ENCODE measurements around the gene RAB8B.

RAB8B gene

DNA sequence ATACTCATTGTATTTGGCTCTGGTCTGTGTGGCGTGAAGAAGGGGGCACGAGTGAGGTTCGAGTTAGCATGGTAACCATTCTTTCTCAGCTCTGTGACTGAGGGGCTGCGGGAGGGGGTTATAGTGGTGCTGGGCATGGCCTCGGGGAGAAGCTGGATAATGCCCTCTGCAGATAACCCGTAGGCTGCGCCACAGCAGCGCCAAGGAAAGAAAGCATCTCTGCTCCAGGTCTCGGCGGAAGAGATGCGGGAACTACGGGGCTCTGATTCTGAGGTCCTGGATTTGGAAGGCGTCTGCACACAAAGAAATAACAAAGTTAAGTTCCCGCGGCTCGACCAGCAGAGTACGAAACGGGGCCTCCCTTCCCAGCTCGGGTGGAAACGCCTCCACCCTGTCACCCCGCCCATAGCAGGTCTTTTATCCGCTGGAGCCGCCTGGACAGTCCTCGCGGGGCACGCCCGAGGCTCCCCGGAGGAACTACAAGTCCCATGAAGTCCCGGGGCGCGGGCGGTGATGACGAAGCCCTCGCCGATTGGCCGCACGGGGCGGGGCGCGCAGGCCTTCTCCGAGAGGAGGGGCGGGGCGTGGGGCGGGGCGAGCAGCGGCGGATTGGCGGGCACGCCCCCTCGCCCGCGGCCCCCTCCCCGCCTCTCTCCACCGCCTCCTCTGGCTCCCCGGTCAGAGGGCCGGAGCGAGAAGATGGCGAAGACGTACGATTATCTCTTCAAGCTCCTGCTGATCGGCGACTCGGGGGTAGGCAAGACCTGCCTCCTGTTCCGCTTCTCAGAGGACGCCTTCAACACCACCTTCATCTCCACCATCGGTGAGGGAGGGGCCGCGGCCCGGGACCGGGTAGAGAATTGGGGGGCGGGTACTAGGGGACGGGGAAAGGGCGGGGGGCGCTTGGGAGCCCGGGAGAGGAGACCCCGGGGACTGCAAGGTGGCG, at the start of gene RAB8B:
Gene RAB8B (plus strand): TSS at position 681 of the 946 bp plus-strand sequence. CDS start 19 bp downstream, at position 700.
- peak; percentile 97 for DNase-seq

DNA sequence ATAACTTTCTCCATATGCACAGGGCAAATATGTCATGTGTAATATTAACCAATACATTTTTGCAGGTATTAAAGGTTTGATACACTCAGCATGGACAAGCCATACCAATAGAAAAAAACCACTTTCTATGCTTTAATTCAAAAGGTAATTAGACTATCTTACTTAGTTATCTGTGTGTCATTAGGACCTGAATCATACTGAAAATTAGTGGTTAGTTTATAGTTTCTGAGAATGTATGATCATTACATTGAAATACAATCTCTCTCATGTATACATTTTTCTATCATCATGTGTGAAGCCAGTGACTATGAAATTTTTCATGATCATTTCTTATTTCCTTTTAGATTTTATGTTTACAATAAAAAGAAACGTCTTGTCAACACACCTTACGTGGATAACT, 48.5 kb upstream of the RAB8B start:
- DNase-seq: no peak

DNA sequence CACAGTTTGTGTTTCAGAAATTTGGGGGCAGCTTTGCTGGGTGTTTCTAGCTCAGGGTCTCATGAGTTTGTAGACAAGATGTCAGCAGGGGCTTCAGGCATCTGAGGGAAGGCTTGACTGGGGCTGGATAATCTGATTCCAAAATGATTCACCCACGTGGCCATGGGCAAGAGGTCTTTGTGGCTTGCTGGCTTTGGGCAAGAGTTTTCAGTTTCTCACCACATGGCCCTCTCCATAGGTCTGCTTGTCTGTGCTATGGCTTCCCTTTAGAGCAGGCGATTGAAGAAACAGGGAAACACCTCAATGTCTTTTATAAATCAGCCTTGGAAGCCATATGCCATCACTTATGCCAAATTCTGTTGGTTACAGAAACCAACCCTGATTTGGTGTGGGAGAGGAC, 44.0 kb upstream of the RAB8B start:
- no peak for DNase-seq

DNA sequence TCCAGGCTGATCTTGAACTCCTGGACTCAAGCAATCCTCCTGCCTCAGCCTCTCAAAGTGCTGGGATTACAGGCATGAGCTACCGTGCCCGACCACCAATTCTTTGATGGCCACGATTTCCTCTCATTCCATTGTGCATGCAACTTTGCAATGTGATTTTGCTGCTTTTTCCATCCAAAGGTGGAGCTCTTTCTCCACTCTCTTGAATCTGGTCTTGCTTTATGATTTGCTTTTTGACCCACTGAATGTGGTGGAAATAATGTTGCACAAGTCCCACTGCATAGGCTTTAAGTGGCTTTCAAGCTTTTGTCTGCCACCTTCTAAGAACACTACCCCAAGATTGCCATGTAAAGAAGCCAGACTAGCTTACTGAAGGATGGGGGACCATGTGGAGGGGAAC, 42.7 kb upstream of the RAB8B start:
- DNase-seq: no peak

DNA sequence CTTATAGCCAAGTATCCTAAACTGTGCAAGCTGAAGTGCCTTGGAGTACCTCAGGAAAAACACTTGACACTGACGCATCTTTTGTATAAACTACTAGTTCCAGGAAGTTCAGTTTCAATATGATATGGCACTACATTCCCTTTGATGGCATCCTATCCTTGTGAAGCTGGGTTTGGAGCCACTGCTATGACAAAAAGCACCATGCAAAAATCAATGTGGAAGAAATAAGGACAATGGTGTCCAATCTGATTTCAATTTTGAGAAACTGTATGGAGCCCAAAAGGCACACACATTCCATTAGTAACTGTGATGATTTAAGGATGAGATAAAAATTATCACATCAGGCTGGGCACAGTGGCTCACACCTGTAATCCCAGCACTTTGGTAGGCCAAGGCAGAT, 37.7 kb upstream of the RAB8B start:
- no peak for DNase-seq

DNA sequence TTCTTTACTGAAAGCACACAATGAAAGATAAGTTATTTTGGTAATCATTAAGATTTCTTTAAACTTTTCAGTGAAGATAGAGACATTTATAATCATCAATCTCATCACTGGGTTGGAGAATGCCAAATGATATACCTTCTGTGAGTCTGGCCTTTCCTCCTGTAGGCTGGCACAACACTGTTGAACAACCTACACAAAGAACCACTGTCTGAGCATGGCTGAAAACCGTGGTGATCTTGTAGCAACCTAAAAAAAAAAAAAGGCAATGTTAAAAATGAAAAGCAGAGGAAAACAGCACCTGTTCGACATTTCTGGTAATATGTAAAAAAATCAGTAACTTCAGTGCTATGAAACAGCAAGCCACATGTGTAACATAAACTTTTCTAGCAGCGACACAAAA, 33.9 kb upstream of the RAB8B start:
- DNase-seq: no peak

DNA sequence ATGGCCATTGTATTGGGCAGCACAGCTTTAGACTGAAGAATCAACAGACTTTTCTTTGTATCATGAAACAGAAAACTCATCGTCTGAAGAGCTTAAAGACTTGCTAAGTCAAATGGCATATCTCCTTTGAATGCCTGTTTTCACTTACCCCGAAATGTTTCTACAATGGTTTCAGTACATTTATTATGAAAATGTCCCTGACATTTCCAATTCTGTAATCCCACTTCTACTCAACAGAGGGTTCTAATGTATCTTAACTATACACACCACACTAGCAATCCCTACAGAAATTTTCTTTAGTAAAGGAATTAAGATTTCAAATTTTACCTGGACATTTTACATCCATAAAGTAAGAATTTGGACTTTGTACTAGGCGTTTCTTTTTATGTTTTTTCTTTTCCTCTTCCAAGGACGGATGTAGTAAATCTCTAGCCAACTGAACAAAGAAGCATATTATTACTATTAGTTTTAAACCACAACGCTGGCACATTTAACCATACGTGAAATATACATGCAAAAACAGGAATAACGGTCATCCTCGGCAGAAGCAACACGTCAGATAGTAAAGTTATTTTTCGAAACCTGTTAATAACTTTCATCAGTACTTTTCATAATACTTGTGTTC, 33.2 kb upstream of the RAB8B start:
- DNase-seq: no peak

DNA sequence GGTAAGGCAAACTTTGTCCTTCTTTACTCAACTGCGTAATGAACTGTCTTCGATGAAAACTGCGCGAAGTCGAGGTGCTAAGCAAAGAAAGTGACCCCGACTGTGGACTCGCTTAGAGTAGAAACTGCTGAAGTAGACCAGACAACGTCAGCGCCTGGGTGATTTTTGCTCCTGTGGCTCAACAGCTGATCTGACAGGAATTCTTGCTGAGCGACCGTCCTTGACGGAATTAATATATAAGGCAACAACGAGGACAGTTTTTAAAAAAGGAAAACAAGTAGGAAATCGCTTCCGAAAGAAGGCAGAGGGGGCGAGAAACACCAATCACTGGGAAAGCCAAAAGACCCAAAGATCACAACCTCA, 32.7 kb upstream of the RAB8B start:
- peak; percentile 8 for DNase-seq

DNA sequence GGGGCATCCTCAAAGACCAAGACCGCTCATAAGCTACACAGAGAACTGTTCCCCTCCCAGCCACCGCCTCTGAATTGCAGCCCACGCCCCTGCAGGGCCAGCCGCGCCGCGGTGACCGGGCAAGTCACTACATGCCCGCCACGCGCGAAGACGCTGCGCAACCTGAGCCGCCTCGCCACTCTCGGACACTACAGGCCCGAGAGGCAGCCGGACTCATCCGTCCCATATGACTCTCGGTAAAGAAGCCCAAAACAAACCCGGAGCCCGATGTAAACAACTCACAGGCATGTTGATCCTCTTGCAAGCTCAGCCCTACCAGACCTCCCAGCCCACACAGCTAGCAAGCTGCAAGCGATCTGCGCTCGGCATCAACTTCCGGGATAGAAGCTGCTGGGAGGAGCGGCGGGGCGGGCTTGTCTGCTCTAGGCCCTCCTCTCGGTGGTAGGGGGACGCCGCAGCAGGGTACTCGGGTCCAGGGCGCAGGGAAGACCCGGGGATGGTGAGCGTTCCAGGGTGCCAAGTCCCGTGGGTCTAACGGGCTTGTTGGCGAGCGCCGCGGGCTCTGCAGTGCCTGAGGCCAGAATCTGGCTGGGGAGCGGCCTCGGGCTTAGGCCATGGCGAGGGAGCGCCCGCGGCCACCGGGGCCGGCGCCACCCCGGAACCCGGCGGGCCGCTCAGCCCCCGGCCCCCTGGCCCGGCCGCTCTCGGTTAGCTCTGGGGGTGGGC, 32.1 kb upstream of the RAB8B start, which contains the start of gene RPS27L:
Gene RPS27L (minus strand): TSS at position 360 of the 726 bp plus-strand sequence. CDS start 72 bp downstream, at position 288.
- peak; percentile 88 for DNase-seq

DNA sequence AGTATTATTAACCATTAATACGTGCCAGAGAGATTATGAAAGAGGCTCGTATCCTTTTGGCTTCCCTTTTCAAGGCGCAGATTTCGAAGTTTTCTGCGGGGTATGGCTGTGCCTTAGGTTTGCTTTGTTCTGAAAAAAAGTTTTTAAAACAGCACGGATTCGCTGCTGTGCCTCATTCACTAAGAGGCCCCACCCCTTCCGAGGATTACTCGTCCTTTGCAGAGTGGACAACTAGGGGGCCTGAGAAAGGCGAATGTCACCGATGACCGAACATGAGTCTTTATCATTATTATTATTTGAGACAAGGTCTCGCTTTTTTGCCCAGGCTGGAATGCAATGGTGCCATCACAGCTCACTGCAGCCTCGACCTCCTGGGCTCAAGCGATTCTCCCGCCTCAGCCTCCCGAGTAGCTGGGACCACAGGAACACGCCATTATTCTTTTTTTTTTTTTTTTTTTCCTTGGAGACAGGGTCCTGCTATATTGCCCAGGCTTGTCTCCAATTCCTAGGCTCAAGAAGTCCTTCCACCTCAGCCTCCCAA, 31.4 kb upstream of the RAB8B start:
- DNase-seq: no peak

DNA sequence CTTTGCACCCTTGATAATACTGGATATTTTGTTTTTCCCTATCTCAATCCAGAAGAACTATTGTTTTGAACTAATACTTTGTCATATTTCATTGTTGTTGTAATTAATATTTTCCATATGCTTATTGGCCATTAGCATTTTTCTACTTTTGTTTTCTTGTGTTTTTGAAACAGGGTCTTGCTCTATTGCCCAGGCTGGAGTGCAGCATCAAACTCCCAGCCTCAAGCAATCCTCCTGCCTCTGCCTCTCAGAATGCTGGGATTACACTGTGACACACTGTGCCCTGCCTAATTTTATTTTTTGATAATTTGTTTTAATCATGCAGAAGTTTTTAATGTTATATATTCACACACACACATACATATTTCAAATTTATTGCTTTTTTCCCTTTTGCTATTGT, 28.8 kb upstream of the RAB8B start:
- no peak for DNase-seq

DNA sequence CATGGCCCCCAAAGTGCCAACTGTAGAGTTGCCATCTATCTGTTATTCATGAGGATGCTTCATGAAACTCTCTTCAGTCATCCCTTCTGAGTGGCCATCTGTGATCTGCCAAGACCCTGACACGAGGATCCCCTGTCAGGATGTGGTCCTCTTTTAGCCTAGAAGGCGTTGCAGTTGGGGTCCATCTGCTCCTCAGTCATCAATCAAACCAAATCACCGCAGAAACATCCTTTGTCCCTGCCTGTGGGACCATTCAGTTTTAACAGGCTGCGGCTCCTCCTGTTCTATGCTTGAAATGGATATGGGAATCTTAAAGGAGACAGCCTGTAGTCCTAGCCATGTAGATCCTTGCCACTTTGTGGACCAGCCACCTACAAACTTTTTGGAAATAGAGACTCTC, 26.2 kb upstream of the RAB8B start:
- DNase-seq: no peak

DNA sequence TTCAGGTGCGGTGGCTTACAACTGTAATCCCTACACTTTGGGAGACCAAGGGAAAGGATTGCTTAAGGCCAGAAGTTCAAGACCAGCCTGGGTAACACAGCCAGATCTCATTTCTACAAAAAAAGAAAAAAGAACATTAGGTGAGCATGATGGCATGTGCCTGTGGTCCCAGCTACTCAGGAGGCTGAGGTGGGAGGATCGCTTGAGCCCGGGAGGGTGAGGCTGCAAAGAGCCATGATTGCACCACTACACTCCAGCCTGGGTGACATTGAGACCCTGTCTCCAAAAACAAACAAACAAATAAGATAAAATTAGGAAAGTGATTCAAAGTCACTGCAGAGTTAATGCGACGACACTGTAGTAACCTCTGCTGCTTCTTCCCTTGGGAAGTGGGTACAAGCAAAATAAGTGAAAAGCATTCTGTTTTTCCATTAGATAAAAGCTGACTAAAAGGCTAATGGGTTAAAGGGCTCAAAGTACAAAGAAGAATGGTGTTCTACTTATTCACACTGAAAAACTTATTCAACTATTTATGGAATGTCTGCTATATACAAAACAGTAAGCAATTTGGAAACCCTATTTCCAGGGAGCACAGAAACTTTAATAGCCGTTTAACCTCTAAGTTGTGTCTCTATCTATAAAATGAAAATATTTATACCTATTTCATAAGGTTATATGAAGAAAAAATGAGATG, 24.1 kb upstream of the RAB8B start:
- no peak for DNase-seq

DNA sequence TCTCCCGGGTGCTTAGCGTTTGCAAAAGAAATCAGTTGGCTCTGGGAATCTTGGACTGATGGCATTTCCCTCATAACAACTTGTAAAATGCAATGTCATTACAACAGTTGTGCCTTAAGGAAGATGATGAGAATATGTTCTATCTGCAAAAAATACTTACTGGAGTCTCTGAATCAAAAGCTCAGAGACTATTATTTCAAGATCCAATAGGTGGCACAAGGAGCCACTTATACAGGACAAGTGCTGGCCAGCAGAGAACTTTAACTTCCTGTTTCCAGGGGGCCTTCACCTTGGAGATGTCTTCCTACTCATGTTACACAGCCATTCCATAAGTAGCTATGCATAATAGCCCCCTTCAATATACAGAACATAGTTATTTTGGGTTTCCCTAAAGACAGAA, 23.2 kb upstream of the RAB8B start:
- DNase-seq: no peak

DNA sequence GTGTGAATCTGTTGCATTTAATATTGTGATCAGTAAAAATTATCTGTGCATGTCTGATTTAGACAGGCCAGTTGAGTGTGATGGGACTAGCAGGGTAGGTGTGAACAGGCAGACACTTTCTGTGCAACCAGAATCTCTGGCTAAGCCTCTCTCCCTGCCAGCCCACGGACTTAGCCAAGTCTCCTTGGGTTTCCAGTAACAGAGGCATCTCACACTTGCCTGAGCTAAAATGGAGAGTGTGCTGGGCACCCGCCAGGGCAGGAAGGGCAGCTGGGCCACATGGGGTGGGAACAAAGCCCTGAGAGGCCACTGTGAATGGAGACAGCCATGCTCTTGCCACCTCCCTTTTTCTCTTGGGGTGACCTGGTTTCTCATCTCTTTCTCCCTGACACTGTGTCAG, 19.6 kb upstream of the RAB8B start:
- no peak for DNase-seq

DNA sequence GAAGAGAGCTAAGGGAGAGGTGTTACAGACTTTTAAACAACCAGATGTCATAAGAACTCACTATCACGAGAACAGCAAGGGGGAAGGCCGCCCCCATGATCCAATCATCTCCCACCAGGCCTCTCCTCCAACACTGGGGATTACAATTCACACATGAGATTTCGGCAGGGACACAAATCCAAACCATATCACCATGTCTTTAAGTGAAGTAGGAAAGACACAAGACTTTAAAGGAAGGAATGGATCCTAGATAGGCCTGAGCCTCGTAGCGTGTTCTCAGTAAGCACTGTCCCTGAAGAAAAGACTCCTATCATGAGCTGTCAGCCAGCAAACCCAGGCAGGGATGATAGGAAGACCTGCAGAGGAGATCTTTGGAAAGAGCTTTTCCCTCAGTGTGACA, 17.0 kb upstream of the RAB8B start:
- DNase-seq: no peak

DNA sequence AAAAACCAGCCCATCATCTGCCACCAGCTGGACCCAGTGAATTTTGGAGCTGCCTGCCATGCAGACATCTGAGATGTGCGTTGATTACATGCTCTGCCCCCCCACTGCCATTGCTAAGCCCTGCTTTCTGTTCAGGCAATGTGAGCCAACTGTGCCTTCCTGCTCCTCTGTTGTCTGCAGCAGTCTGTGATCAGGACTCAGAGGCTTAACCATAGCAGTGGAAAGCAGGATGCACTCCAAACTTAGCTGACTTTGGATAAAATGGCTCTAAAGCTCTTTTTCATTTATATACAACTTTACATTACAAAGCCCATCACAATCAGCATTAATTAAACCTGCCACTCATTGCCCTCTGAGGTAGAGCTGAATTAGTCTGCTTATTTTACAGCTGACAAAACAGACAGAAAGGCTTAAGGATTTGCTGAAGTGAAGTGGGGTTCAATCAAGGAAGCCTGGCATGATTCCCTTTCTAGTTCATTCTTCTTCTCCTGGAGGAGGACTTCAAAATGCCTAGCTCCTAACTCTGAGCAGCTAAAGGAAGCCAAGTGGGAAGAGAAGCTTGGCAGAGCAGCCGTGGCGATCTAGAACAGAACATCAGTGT, 16.5 kb upstream of the RAB8B start:
- DNase-seq: no peak

DNA sequence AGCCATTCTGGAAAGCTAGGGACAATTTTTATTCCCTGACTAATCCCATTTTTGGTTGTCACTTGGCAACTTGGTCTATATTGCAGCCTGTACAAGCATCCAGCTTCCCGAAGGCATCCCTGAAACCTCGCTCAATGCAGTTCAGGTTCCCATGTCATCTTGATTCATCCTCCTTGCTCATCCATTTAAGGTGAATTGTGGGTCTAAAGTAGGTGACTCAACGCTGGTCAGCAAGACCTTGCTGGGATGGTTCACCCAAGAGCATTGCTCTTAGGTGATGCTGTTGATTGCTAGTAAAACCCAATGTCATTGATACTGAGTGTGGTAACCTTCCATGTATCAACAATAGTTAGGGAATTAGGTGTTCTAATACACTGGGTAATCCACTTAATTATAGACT, 13.1 kb upstream of the RAB8B start:
- no peak for DNase-seq

DNA sequence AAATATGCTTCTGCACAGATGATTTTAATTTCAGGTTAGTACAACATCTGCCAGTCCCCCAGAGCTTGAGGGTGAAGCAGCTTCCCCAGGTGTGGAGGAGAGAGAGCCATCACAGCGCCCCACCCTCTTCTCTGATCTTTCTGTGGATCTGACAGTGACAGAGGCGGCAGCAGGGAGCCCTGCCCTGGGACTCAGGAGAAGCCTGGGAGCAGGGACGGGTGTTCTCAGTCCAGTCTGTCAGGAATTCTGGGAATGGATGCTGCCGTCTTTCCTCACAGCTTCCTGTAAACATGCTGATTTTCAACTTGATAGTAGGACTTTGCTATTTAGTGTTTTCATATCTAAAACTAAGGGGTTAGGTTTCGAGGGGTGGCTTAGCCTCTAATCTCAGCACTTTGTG, 11.4 kb upstream of the RAB8B start:
- no peak for DNase-seq

DNA sequence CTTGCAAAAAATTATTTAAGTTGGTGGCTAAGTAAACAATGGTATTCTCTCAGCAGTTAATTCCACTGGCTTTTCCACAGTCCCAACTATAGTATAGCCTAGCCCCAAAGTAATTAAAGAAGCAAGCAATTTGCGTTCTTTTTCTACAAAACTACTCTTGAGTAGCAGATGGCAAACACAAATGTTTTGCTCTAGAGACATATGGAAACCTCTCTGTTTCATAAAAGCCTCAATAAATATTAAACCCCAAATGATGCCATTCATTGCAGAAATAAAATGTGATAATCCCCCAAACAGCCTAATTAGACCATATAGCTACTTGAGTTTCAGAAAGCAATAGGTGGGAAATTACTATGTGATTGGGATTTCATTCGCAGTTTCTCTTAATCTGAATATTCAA, 8.7 kb upstream of the RAB8B start:
- no peak for DNase-seq

DNA sequence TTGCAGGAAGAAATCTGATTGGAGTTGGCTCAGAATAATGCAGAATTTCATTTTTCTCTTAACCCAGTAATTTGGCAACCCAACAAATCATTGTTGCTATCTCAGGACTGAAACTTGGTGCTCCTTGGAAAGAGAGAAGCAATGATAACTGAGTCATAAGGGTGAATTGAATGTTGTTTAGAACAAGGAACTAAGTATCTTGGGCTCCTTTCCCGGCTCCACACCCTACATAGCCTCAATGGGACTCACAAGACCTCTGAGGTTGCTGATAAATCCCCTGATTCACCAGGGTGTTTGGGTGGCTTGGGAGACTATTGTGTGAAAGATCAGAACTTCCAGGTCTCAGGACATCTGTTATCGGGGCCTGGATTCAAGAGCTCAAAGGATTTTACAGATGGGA, 7.8 kb upstream of the RAB8B start:
- no peak for DNase-seq

DNA sequence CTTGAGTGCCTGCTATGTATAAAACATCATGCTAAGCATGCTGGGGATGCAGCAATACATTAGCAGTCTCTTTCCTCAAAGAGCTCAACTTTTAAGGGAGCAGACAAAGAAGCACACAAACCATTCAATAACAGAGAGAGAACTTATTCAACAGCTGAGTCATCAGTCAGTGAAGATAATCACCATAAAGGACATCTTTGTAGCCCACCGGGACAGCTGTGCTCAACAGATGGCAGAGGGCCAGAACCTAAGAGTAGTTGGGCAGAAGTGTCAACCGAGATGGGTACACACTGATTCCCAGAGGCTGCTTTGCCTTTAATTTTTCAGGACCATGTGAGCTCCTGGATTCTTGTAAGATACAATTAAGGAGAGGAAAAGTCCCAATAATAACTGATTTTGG, 4.2 kb upstream of the RAB8B start:
- DNase-seq: no peak

All from stimulated activated naive CD4-positive, alpha-beta T cell treated with Interleukin-2 at 50 U/mL for 16 hours (primary cell).